GM12875 (cell line): ENCODE data around the gene FYB1.

Source experiments
- H3K4me3 ChIP-seq: one replicate; pipeline ENCODE4 v1.5.1; 2011; ENCODE audit warnings: low read depth, low read length, control low read depth
- CTCF ChIP-seq: IDR thresholded peaks from 2 replicates; pipeline ENCODE4 v1.5.1; 2011; ENCODE audit warnings: low read depth, mild to moderate bottlenecking, control low read depth, inconsistent platforms, low read length, moderate library complexity, borderline replicate concordance; ENCODE audit not compliant: insufficient read depth

The FYB1 gene

GRCh38 chr5:39161578-39161977, 57.8 kb downstream of the FYB1 start:
- no peak overlapping the region for H3K4me3 ChIP-seq
- no peak for TF ChIP-seq CTCF

GRCh38 chr5:39160576-39161213, 58.7 kb downstream of the FYB1 start:
- no peak for TF ChIP-seq CTCF
- H3K4me3 ChIP-seq = no peak overlapping the region

- no peak for TF ChIP-seq CTCF
Measured at GRCh38 chr5:39159811-39160490, 59.4 kb downstream of the FYB1 start.

GRCh38 chr5:39158786-39159185, 60.6 kb downstream of the FYB1 start:
- H3K4me3 ChIP-seq = no peak overlapping the region
- no peak for TF ChIP-seq CTCF

More at GRCh38 chr5:39159811-39160490, 59.4 kb downstream of the FYB1 start:
- H3K4me3 ChIP-seq = no peak overlapping the region

- no peak overlapping the region for H3K4me3 ChIP-seq
- TF ChIP-seq CTCF = no peak
Measured at GRCh38 chr5:39158127-39158593, 61.2 kb downstream of the FYB1 start.

- no peak overlapping the region for H3K4me3 ChIP-seq
- no peak for TF ChIP-seq CTCF
Measured at GRCh38 chr5:39157701-39158100, 61.7 kb downstream of the FYB1 start.

- TF ChIP-seq CTCF = no peak
- no peak overlapping the region for H3K4me3 ChIP-seq
Measured at GRCh38 chr5:39156082-39156481, 63.3 kb downstream of the FYB1 start.
